C4-2B (cell line): Measurements from ENCODE around the gene HYAL3.

Experiments
- CTCF ChIP-seq: fragments of 450-650 bp; conservative IDR thresholded peaks from 2 replicates; pipeline ENCODE4 v1.5.1; 2017; ENCODE audit warnings: mild to moderate bottlenecking
- ZFX ChIP-seq: fragments of 450-650 bp; IDR thresholded peaks from 2 replicates; pipeline ENCODE4 v1.6.1; 2017

GRCh38 chr3:50294492-50295403, 4.5 kb downstream of the HYAL3 start:
- TF ChIP-seq CTCF (no peak), ZFX (no peak)
